Peyer's patch (tissue), 4 donors: ENCODE results near the gene UCHL5. TPM values are rescaled to one million over a fixed set of nuclear protein-coding genes. Genes with fewer than 3 reads are reported as not detected.
"Not testable (repeated sequence)": the region's sequence is repeated elsewhere in the genome, so short reads cannot be mapped to it uniquely, and the experiment has no call there.

ENCODE experiments used
- DNase-seq, 3 donors: peaks; one replicate each; pipeline ENCODE4 v3.0.0-alpha.2; 2017 to 2019
- H3K27ac ChIP-seq, 4 donors: fragments of 200-600 bp; sonication (generic); one replicate each; pipeline ENCODE4 v1.5.1; 2016 to 2019
- H3K27me3 ChIP-seq, 2 donors: fragments of 200-600 bp; sonication (generic); one replicate each; pipeline ENCODE4 v1.5.1; 2019
- H3K36me3 ChIP-seq, 3 donors: fragments of 200-600 bp; sonication (generic); one replicate each; pipeline ENCODE4 v1.5.1; 2016 to 2019
- H3K4me1 ChIP-seq, 4 donors: fragments of 200-600 bp; sonication (generic); one replicate each; pipeline ENCODE4 v1.5.1; 2016 to 2019
- H3K4me3 ChIP-seq, 4 donors: fragments of 200-600 bp; sonication (generic); 1 replicate in 3 of 4; 2 replicates in 1 of 4; pipeline ENCODE4 v1.5.1; 2016 to 2019; ENCODE audit warnings: mild to moderate bottlenecking in 1 of 4
- H3K9me3 ChIP-seq, 4 donors: fragments of 200-600 bp; sonication (generic); one replicate each; pipeline ENCODE4 v1.5.1; 2016 to 2019; ENCODE audit warnings: mild to moderate bottlenecking in 1 of 4
- CTCF ChIP-seq, 6 experiments: fragments of 450-650 bp in 4 of 6; fragments of 200-600 bp in 2 of 6; sonication (generic) in 1 of 6; IDR thresholded peaks; one replicate each; pipeline ENCODE4 v1.5.1; 2017 to 2019; ENCODE audit warnings: antibody characterized with exemption in 6 of 6, mild to moderate bottlenecking in 3 of 6, moderate library complexity in 1 of 6
- POLR2A ChIP-seq, 2 donors: fragments of 450-650 bp; IDR thresholded peaks; one replicate each; pipeline ENCODE4 v1.5.1; 2017; ENCODE audit warnings: antibody characterized with exemption in 2 of 2, mild to moderate bottlenecking in 2 of 2, moderate library complexity in 2 of 2
- total RNA-seq, 4 donors: library from RNA; depleted of rRNA; stranded (reverse); fragments of >200 nt; gene quantifications; one replicate each; pipeline ENCODE4 v1.1.0, GENCODE V29; 2016

UCHL5 gene
- total RNA-seq, 4 donors from 2014 or later = 27.9 to 39.6 (median 34.3) TPM

- no peak for TF ChIP-seq CTCF (IDR thresholded peaks at IDR 0.05)
- TF ChIP-seq POLR2A (IDR thresholded peaks at IDR 0.05) = peak in 1 of 2 donors; percentile 10
- H3K27ac ChIP-seq = peak overlapping the region; percentile 87 to 98 (median 96)
- peak overlapping the region; percentile 68 to 88 (median 84) for H3K4me3 ChIP-seq
- DNase-seq = peak; percentile 61 to 76 (median 75)
- no peaks in the 10 kb centered on the region for H3K9me3 ChIP-seq
- peaks cover 0 to 30% (median 7%) of the 10 kb centered on the region in 4 donors for H3K4me1 ChIP-seq
- no peaks in the 10 kb centered on the region for H3K27me3 ChIP-seq
- no peaks in the 10 kb centered on the region for H3K36me3 ChIP-seq
These were observed 455 bp downstream of the UCHL5 start for GRCh38 chr1:193058529-193059281.

DNA sequence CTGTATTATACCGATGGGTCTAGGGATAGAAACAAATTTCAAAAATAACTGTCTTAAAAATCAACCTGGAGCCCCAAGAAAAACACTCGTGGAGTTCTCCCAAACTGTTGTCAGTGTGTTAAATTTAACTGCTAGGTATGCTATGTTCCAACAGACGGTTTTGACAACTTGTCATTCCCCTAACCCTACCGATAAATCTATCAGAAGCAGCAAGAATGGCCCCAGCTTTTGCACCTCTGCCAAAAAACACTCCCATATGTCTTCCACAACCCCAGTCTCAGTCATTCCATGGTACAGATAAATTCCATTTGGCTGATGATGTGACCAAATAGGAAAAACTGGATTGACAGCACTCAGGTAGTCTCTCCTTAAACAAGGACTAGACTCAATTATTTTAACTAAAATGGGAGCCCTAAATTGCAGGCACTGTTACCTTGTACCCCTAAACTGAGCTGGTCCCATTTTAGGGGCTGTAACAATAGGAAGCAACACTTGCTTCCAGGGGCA lies 4.9 kb downstream of the UCHL5 start:
- no peak overlapping the region for H3K4me3 ChIP-seq
- no peak overlapping the region for H3K27ac ChIP-seq
- H3K4me1 ChIP-seq = peaks cover 0 to 11% (median 0%) of the 10 kb centered on the region in 4 donors
- no peak for DNase-seq
- no peak for TF ChIP-seq POLR2A (IDR thresholded peaks at IDR 0.05)
- no peak for TF ChIP-seq CTCF (IDR thresholded peaks at IDR 0.05)
- H3K27me3 ChIP-seq = no peaks in the 10 kb centered on the region
- H3K9me3 ChIP-seq = no peaks in the 10 kb centered on the region
- peaks cover 0 to 16% (median 0%) of the 10 kb centered on the region in 3 donors for H3K36me3 ChIP-seq

DNA sequence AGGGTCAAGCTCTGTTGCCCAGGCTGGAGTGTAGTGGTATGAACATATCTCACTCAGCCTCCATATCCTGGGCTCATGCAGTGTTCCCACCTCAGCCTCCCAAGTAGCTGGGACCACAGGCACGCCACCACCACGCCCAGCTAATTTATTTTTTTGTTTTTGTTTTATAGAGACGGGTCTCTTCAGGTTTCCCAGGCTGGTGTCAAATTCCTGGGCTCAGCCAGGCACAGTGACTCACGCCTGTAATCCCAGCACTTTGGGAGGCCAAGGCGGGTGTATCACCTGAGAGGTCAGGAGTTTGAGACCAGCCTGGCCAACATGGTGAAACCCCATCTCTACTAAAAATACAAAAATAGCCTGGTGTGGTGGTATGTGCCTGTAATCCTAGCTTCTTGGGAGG lies 10.2 kb downstream of the UCHL5 start:
- not testable (repeated sequence) for H3K9me3 ChIP-seq, H3K27me3 ChIP-seq, H3K4me1 ChIP-seq, DNase-seq, H3K4me3 ChIP-seq, H3K27ac ChIP-seq
- H3K36me3 ChIP-seq = peaks cover 0 to 33% (median 0%) of the 10 kb centered on the region in 3 donors

DNA sequence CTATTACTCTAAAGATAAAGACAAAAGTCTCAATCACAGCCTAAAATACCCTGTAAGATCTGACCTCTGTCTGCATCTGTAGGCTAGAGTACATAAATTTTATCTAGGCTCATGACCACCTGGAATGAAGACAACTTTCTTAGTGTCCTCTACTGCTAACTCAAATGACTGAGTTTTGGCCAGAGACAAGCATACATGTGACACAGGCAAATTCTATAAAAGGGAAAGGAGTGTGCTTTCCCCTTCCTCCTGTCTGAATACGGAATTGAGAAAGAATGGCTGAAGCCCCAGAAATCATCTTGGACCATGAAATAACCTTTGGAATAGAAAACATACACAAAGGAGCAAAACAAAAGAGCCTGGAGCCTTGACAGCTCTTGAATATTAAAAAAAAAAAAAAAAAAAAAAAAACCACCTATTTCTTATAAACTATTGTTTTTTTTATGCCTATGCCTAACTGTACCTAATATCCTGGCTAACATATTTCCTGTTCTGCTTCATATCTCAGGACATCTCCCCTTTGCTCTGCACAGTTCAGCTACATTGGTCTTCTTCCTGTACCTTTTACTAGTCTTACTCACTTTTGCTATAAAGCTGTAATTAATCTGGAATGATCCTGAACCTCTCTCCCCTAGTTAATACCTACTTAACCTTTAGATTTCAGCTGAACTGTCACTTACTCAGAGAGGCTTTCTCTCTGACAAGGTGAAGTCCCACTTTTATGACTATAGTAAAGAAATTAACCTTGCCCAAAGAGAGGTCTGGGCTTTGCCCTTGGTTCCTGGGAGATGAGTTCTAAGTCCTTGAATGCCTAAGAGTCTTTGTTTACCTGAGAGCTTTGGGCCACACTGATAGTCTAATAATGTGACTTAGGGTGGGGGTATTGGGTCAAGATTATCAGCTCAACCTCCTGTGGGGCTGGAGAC lies 16.1 kb downstream of the UCHL5 start:
- peaks cover 0 to 8% (median 0%) of the 10 kb centered on the region in 4 donors for H3K4me1 ChIP-seq
- H3K36me3 ChIP-seq = peaks cover 0 to 5% (median 0%) of the 10 kb centered on the region in 3 donors
- no peak overlapping the region for H3K4me3 ChIP-seq
- no peak for DNase-seq
- TF ChIP-seq POLR2A (IDR thresholded peaks at IDR 0.05) (no peak), CTCF (IDR thresholded peaks at IDR 0.05) (no peak)
- H3K27me3 ChIP-seq = no peaks in the 10 kb centered on the region
- no peaks in the 10 kb centered on the region for H3K9me3 ChIP-seq
- H3K27ac ChIP-seq = peak overlapping the region in 1 of 4 donors; percentile 51

DNA sequence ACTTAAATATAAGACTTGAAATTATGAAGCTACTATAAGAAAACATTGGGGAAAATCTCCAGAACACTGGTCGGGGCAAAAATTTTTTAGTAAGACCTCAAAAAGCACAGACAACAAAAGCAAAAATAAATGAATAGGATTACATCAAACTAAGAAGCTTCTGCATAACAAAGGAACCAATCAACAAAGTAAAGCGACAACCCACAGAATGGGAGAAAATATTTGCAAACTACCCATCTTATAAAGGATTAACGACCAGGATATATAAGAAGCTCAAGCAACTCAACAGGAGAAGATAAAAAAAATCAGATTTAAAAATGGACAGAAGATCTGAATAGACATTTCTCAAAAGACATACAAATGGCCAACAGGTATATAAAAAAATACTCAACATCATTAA lies 19.1 kb downstream of the UCHL5 start:
- Histone ChIP-seq H3K9me3 (no peaks in the 10 kb centered on the region), H3K27me3 (no peaks in the 10 kb centered on the region), H3K27ac (no peak overlapping the region), H3K4me3 (no peak overlapping the region), H3K4me1 (peaks cover 0 to 8% (median 0%) of the 10 kb centered on the region in 4 donors), H3K36me3 (no peaks in the 10 kb centered on the region)
- DNase-seq = no peak
- TF ChIP-seq CTCF (IDR thresholded peaks at IDR 0.05) (no peak), POLR2A (IDR thresholded peaks at IDR 0.05) (no peak)
